Esophagus squamous epithelium (tissue), 4 donors: ENCODE results near the gene EIF1.

Source experiments
- CTCF ChIP-seq, 6 experiments: fragments of 450-650 bp in 4 of 6; fragments of 200-600 bp in 2 of 6; sonication (generic) in 2 of 6; IDR thresholded peaks; one replicate each; pipeline ENCODE4 v1.5.1; 2016 to 2019; ENCODE audit warnings: antibody characterized with exemption in 6 of 6, mild to moderate bottlenecking in 4 of 6, moderate library complexity in 4 of 6
- POLR2A ChIP-seq, 4 donors: fragments of 450-650 bp; IDR thresholded peaks; one replicate each; pipeline ENCODE4 v1.6.1; 2017; ENCODE audit warnings: antibody characterized with exemption in 4 of 4, mild to moderate bottlenecking in 4 of 4, moderate library complexity in 3 of 4

- TF ChIP-seq CTCF (IDR thresholded peaks at IDR 0.05) (no peak), POLR2A (IDR thresholded peaks at IDR 0.05) (no peak)
Observed at GRCh38 chr17:41664587-41665565, 23.8 kb upstream of the EIF1 start.
